C1 segment of cervical spinal cord (tissue), 14 donors: ENCODE results near the gene CSPG4.
"Not testable (repeated sequence)": the region's sequence is repeated elsewhere in the genome, so short reads cannot be mapped to it uniquely, and the experiment has no call there.

Experiments used
- DNase-seq, 14 donors: peaks; one replicate each; lab custom pipeline; 2025; lab: John Stamatoyannopoulos, UW

The CSPG4 gene

GRCh38 chr15:75705854-75706681 lies 6.6 kb downstream of the CSPG4 start:
- no peak for DNase-seq

- DNase-seq, result not testable (repeated sequence)
These were observed 7.3 kb downstream of the CSPG4 start for GRCh38 chr15:75705375-75705774.

- DNase-seq, result no peak
These were observed 8.0 kb downstream of the CSPG4 start for GRCh38 chr15:75704618-75705017.

- no peak for DNase-seq
These were observed 8.4 kb downstream of the CSPG4 start for GRCh38 chr15:75704263-75704615.

- not testable (repeated sequence) for DNase-seq
These were observed 9.0 kb downstream of the CSPG4 start for GRCh38 chr15:75703440-75704262.

- DNase-seq, result no peak
These were observed 10.2 kb downstream of the CSPG4 start for GRCh38 chr15:75702436-75702835.

- not testable (repeated sequence) for DNase-seq
These were observed 11.3 kb downstream of the CSPG4 start for GRCh38 chr15:75701071-75702003.

GRCh38 chr15:75699961-75700874 lies 12.4 kb downstream of the CSPG4 start:
- peak in 6 of 14 donors; percentile 5 to 51 (median 20) for DNase-seq

- peak in 1 of 14 donors; percentile 17 for DNase-seq
These were observed 13.1 kb downstream of the CSPG4 start for GRCh38 chr15:75699517-75699916.

GRCh38 chr15:75697974-75698747 lies 14.5 kb downstream of the CSPG4 start:
- DNase-seq, result not testable (repeated sequence)

- no peak for DNase-seq
These were observed 15.1 kb downstream of the CSPG4 start for GRCh38 chr15:75697523-75697922.

- no peak for DNase-seq
These were observed 15.8 kb downstream of the CSPG4 start for GRCh38 chr15:75696854-75697259.

- DNase-seq, result peak in 2 of 14 donors; percentile 14 to 47
These were observed 16.3 kb downstream of the CSPG4 start for GRCh38 chr15:75696311-75696720.

GRCh38 chr15:75695634-75696310 lies 16.9 kb downstream of the CSPG4 start:
- no peak for DNase-seq

- DNase-seq, result no peak
These were observed 17.4 kb downstream of the CSPG4 start for GRCh38 chr15:75695220-75695619.

GRCh38 chr15:75694241-75695182 lies 18.1 kb downstream of the CSPG4 start:
- DNase-seq, result peak in 13 of 14 donors; percentile 7 to 95 (median 37)

GRCh38 chr15:75693501-75694240 lies 19.0 kb downstream of the CSPG4 start:
- no peak for DNase-seq
